Kidney (tissue), 14 donors: ENCODE data around the gene NHS. TPM values are rescaled to one million over a fixed set of nuclear protein-coding genes. Genes with fewer than 3 reads are reported as not detected.
A peak's percentile ranks its signal among the peaks of the same experiment; 100 is the strongest.

Experiments used
- DNase-seq, 5 donors: peaks; one replicate each; pipeline ENCODE4 v3.0.0-alpha.2; 2013 to 2020
- FAIRE-seq: peaks from 2 replicates; lab custom pipeline; 2012; peaks lifted over from hg19 to GRCh38; lab: Jason Lieb, UNC
- H3K27ac ChIP-seq, 2 donors: one replicate each; pipeline ENCODE4 v1.7.0; 2013; ENCODE audit warnings: low read depth in 2 of 2, low read length in 2 of 2, inconsistent platforms in 1 of 2
- H3K27me3 ChIP-seq: one replicate; pipeline ENCODE4 v1.7.1; 2013; ENCODE audit warnings: low read length, inconsistent platforms; ENCODE audit not compliant: control insufficient read depth, insufficient read depth
- H3K36me3 ChIP-seq, 3 donors: one replicate each; pipeline versions ENCODE4 v1.7.0 to v1.7.1; 2013; ENCODE audit warnings: low read length in 3 of 3, control low read depth in 1 of 3, inconsistent platforms in 1 of 3; ENCODE audit not compliant: insufficient read depth in 3 of 3, control insufficient read depth in 2 of 3
- H3K4me1 ChIP-seq, 3 donors: one replicate each; pipeline versions ENCODE4 v1.7.0 to v1.7.1; 2013; ENCODE audit warnings: low read length in 3 of 3, inconsistent platforms in 1 of 3, low read depth in 1 of 3; ENCODE audit not compliant: control insufficient read depth in 2 of 3, insufficient read depth in 2 of 3
- H3K4me3 ChIP-seq, 3 donors: one replicate each; pipeline versions ENCODE4 v1.7.0 to v1.8.1; 2013; ENCODE audit warnings: low read length in 3 of 3, control low read depth in 1 of 3, inconsistent platforms in 1 of 3
- H3K9ac ChIP-seq, 3 donors: one replicate each; pipeline versions ENCODE4 v1.7.0 to v1.7.1; 2013; ENCODE audit warnings: low read length in 3 of 3, control low read depth in 1 of 3, inconsistent platforms in 1 of 3
- H3K9me3 ChIP-seq, 3 donors: one replicate each; pipeline versions ENCODE4 v1.7.0 to v1.7.1; 2013; ENCODE audit warnings: low read length in 3 of 3, control low read depth in 1 of 3, inconsistent platforms in 1 of 3; ENCODE audit not compliant: control insufficient read depth in 2 of 3, insufficient read depth in 1 of 3
- intact Hi-C: fragments of 100-400 bp; cut with DNase I; formaldehyde crosslinking; loops from one replicate; pipeline ENCODE4 v1.11.1; 2022
- polyA plus RNA-seq: library from polyadenylated mRNA; stranded (reverse); fragments of 350-450 nt; fragmentation: Illumina TruSeq; extraction: RNeasy Lipid Tissue Mini Kit (QIAGEN cat#74804); gene quantifications from one replicate; pipeline ENCODE4 v1.2.3, GENCODE V29; 2014; ENCODE audit warnings: low read depth, low replicate concordance; ENCODE audit not compliant: insufficient read depth
- total RNA-seq: library from RNA; stranded (reverse); fragmentation: NEBNext Ultra II Directional; extraction: Animal tissue kit (Norgen Biotek cat#: 25700); gene quantifications from one replicate; pipeline ENCODE4 v1.2.1, GENCODE V29; 2021
- TF ChIP-seq, protein P1 (sequence below): IDR thresholded peaks from 3 replicates; pipeline ENCODE4 v1.5.1; 2012; ENCODE audit warnings: mild to moderate bottlenecking, moderate library complexity, borderline replicate concordance; ENCODE audit not compliant: insufficient read depth; ENCODE audit errors: extremely low read depth
- donor health status: control.
- donor health status: control.
- donor health status: control.
- donor health status: control.
- donor health status: control.
- donor health status: DM: yes; HTN: yes; CAD: no.
- donor health status: Normal renal cell carcinoma (clear cell type).

Gene NHS
- total and polyA plus RNA-seq, 2 donors from 2014 or later: 3.1 to 28.9 TPM

DNA sequence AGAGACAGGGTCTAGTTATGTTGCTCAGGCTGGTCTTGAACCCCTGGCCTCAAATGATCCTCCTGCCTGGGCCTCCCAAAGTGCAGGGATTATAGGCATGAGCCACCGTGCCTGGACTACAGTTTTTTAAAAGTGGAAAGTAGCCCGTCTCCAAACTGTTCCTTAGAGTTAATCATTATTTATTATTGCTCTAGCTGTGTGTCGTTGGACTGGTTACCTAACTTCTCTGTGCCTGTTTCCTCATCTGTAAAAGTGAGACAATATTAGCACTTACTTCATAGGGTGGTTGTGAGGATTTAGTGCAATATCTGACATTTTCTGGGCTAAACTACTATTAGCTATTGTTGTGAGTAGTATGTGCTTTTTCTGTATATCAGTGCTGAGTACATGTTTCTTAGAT, 210.0 kb downstream of the NHS start:
- Histone ChIP-seq H3K9ac (no peak overlapping the region), H3K27ac (peak overlapping the region in 1 of 2 donors; percentile 37), H3K4me1 (peaks cover 5 to 25% (median 8%) of the 10 kb centered on the region in 3 donors), H3K9me3 (no peaks in the 10 kb centered on the region), H3K27me3 (peaks cover 2% of the 10 kb centered on the region), H3K36me3 (no peaks in the 10 kb centered on the region), H3K4me3 (no peak overlapping the region)
- DNase-seq: no peak
- intact Hi-C loops: no loop called here
- TF ChIP-seq, protein P1, sequence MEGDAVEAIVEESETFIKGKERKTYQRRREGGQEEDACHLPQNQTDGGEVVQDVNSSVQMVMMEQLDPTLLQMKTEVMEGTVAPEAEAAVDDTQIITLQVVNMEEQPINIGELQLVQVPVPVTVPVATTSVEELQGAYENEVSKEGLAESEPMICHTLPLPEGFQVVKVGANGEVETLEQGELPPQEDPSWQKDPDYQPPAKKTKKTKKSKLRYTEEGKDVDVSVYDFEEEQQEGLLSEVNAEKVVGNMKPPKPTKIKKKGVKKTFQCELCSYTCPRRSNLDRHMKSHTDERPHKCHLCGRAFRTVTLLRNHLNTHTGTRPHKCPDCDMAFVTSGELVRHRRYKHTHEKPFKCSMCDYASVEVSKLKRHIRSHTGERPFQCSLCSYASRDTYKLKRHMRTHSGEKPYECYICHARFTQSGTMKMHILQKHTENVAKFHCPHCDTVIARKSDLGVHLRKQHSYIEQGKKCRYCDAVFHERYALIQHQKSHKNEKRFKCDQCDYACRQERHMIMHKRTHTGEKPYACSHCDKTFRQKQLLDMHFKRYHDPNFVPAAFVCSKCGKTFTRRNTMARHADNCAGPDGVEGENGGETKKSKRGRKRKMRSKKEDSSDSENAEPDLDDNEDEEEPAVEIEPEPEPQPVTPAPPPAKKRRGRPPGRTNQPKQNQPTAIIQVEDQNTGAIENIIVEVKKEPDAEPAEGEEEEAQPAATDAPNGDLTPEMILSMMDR: no peak
- no peak for FAIRE-seq

DNA sequence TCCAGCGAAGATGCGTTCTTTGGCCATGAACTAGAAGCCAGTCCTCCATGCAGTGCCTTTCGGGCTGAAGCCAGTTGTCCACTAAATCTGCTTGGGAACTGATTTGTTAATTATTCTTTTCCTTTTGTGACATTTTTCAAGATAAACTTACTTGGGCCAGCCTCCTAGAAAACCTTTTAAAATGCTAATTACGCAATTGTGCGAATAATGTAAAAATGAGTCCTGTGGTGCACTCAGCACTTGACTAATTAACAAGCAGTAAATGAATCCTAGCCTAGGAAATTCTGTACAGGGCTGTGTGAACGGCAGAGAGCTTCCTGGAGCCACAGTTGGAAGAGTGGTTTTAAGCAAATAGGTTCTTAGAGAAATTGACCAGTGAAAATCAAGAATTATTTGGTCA, 212.4 kb downstream of the NHS start:
- no peak overlapping the region for H3K4me3 ChIP-seq
- no peak for DNase-seq
- H3K9ac ChIP-seq: no peak overlapping the region
- H3K9me3 ChIP-seq: no peaks in the 10 kb centered on the region
- no peak for FAIRE-seq
- H3K4me1 ChIP-seq: peaks cover 0 to 26% (median 7%) of the 10 kb centered on the region in 3 donors
- peaks cover 4% of the 10 kb centered on the region for H3K27me3 ChIP-seq
- H3K36me3 ChIP-seq: no peaks in the 10 kb centered on the region
- H3K27ac ChIP-seq: peak overlapping the region; percentile 29 to 48
- intact Hi-C loops: no loop called here
- TF ChIP-seq, protein P1: no peak

DNA sequence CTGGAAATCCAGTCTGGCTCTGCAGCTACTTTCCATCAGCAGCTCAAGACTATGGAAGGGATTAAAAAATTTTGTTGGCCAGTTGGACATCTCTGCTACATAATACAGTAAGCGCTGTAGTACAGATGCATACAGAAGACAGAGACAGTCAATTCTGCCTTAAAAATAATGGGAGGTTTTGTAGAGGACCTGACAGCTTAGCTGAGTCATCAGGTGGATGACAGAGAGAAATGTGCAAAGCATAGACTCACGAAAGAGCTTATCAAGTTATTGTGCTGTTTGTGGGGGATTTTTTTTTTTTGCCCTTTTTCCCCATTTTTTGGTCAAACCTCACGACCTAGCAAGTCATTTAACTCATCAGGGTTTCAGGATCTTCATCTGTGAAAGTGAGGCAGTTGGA, 213.3 kb downstream of the NHS start:
- DNase-seq (no peak), FAIRE-seq (no peak)
- Histone ChIP-seq H3K27ac (peak overlapping the region in 1 of 2 donors; percentile 48), H3K27me3 (peaks cover 6% of the 10 kb centered on the region), H3K9ac (no peak overlapping the region), H3K4me1 (peaks cover 0 to 24% (median 7%) of the 10 kb centered on the region in 3 donors), H3K36me3 (no peaks in the 10 kb centered on the region), H3K4me3 (no peak overlapping the region), H3K9me3 (no peaks in the 10 kb centered on the region)
- intact Hi-C loops: no loop called here
- TF ChIP-seq, protein P1: no peak
